CD1c-positive myeloid dendritic cell (primary cell): ENCODE measurements around the gene NCR3LG1.

ENCODE experiments used
- DNase-seq: peaks from one replicate; pipeline ENCODE4 v3.0.0-alpha.2; 2016; ENCODE audit errors: extremely low spot score

NCR3LG1 gene

DNA sequence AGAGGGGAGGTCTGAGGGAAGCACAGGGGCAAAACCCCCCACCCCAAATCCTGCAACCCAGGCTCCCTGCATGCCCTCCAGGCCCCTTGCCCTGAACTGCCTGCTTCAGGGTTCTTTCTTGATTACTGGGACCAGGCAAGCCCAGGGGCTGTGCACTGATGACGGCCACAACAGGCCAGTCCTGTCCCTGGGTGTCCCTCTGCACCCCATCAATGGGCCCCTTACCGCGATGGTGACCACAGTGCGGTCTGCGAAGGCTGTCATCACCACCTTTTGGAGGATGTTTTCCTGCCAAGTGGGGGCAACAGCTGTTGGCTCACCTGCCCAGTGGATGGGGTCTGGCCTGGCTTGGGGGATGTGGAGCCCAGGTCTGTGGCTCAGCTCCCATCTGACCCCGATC is 41.9 kb downstream of the NCR3LG1 start:
- DNase-seq: no peak

GRCh38 chr11:17394743-17395390 is 43.3 kb downstream of the NCR3LG1 start:
- no peak for DNase-seq

DNA sequence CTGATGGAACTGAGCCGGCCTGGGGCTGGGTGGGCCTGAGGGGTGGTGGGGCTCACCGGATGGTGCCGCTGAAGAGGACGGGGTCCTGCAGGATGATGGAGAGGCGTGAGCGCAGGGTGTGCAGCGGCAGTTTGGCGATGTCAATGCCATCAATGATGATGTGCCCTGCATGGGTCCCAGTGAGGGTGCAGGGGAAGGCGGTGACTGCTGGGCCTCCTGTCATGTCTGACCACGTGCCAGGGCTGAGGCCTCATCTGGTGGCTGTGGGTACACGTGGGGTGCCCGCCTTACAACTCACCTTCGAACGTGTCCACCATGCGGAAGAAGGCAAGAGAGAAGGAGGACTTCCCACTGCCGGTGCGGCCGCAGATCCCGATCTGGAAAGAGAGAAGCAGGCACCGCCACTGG is 44.0 kb downstream of the NCR3LG1 start:
- DNase-seq: no peak

GRCh38 chr11:17395978-17396377 is 44.4 kb downstream of the NCR3LG1 start:
- no peak for DNase-seq

GRCh38 chr11:17396598-17397310 is 45.2 kb downstream of the NCR3LG1 start:
- no peak for DNase-seq

DNA sequence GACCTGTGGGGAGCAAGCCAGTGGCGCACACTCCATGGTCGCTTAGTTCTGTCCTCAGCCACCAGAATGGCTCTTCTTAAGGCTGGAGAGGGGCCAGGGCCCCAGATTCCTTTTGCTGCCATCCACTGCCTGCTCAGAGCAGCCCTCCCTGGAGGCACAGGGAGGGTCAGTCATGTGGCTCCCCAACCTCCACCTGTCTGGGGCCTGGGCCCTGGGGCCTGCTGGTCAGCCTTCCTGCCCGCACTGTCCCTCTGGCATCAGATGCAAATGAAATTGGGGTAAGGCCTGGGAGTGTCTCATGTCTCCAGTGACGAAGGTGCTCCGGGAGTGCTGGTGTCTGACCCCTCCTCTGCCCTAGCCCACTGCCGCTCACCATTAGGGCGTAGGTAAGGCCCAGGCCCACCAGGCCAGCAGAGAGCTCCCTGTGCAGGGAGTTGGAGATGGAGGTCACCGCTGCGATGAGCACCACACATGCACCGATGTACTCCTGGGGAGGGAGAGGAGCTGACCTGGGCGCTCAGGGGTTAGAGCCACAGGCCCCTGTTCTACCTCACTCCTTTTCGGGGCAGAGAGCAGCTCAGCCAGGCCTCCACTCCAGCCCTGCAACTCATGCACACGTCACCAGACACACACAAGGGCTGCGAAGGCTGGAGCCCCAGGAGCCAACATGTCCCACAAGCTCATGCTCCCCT is 45.9 kb downstream of the NCR3LG1 start:
- no peak for DNase-seq

GRCh38 chr11:17399236-17399635 is 47.6 kb downstream of the NCR3LG1 start:
- DNase-seq: no peak

GRCh38 chr11:17400048-17400775 is 48.6 kb downstream of the NCR3LG1 start:
- peak; percentile 36 for DNase-seq

- no peak for DNase-seq
Measured at GRCh38 chr11:17401316-17401715, 49.7 kb downstream of the NCR3LG1 start.

- no peak for DNase-seq
Measured at GRCh38 chr11:17401841-17402240, 50.2 kb downstream of the NCR3LG1 start.

- no peak for DNase-seq
Measured at GRCh38 chr11:17402486-17402885, 50.9 kb downstream of the NCR3LG1 start.

- no peak for DNase-seq
Measured at GRCh38 chr11:17403980-17404759, 52.6 kb downstream of the NCR3LG1 start.

GRCh38 chr11:17405232-17406005 is 53.8 kb downstream of the NCR3LG1 start:
- DNase-seq: no peak

- no peak for DNase-seq
Measured at GRCh38 chr11:17406082-17406817, 54.6 kb downstream of the NCR3LG1 start.

DNA sequence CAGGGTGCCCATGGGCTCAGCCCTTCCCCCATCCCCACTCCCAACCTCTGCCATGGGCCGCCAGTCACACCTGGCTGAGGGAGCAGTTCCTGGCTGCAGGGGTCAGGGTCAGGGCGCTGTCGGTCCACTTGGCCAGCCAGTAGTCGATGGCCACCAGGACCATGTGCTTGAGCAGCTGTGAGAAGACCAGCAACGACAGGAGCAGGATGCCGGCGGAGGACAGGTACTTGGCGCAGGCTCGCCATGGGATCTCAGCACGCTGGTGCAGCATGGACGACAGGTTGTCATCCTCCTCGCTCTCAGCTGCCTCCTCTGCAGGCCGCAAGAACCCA is 55.2 kb downstream of the NCR3LG1 start:
- no peak for DNase-seq

DNA sequence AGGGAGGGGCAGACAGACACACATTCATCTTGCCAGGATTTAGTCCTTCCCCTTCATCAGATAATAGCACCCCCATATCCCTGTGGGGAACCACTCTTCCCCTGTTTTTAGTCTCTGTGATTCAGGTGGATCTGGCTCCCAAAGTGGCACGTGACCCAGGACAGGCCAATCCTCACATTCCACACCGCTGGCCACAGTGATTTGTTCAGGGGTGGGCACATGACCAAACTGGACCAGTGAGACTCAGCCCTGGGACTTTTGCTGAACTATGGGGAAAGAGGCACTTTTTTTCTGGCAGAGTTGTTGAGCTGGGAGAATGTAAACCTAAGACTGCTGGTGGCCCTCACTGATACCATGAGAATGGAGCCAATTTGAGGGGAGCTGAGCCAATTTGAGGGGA is 56.0 kb downstream of the NCR3LG1 start:
- no peak for DNase-seq

- no peak for DNase-seq
Measured at GRCh38 chr11:17408026-17408425, 56.4 kb downstream of the NCR3LG1 start.

- DNase-seq: no peak
Measured at GRCh38 chr11:17408641-17409040, 57.0 kb downstream of the NCR3LG1 start.

- DNase-seq: no peak
Measured at GRCh38 chr11:17410606-17411379, 59.2 kb downstream of the NCR3LG1 start.
